DLD1 (cell line): ENCODE results near the gene NRXN2.

Source experiments
- in situ Hi-C: cut with HindIII; loops from 2 replicates; pipeline ENCODE4 v1.10.0; 2017; ENCODE audit warnings: low sequenced_read_pairs

The NRXN2 gene

GRCh38 chr11:64658265-64658664 lies 64.7 kb downstream of the NRXN2 start:
- in situ Hi-C loops = no loop called here

GRCh38 chr11:64656862-64657261 lies 66.1 kb downstream of the NRXN2 start:
- in situ Hi-C loops = no loop called here

- in situ Hi-C loops = no loop called here
Observed at GRCh38 chr11:64655941-64656601, 66.9 kb downstream of the NRXN2 start.

GRCh38 chr11:64654958-64655541 lies 67.9 kb downstream of the NRXN2 start:
- in situ Hi-C loops = no loop called here

GRCh38 chr11:64654439-64654838 lies 68.6 kb downstream of the NRXN2 start:
- in situ Hi-C loops = no loop called here

- in situ Hi-C loops = no loop called here
Observed at GRCh38 chr11:64653388-64653973, 69.5 kb downstream of the NRXN2 start.

GRCh38 chr11:64652586-64653387 lies 70.2 kb downstream of the NRXN2 start:
- in situ Hi-C loops = no loop called here

GRCh38 chr11:64650923-64651523 lies 72.0 kb downstream of the NRXN2 start:
- in situ Hi-C loops = no loop called here

GRCh38 chr11:64649291-64649697 lies 73.7 kb downstream of the NRXN2 start:
- in situ Hi-C loops = loop anchor here (25.0 kb wide), 1 partner anchor 112 kb away; no protein-coding TSS in a partner anchor

GRCh38 chr11:64648551-64648950 lies 74.4 kb downstream of the NRXN2 start:
- in situ Hi-C loops = loop anchor here (25.0 kb wide), 1 partner anchor 111 kb away; no protein-coding TSS in a partner anchor

- in situ Hi-C loops = loop anchor here (25.0 kb wide), 1 partner anchor 110 kb away; no protein-coding TSS in a partner anchor
Observed at GRCh38 chr11:64647019-64647779, 75.8 kb downstream of the NRXN2 start.

GRCh38 chr11:64644647-64645275 lies 78.2 kb downstream of the NRXN2 start:
- in situ Hi-C loops = loop anchor here (25.0 kb wide), 1 partner anchor 107 kb away; no protein-coding TSS in a partner anchor

- in situ Hi-C loops = loop anchor here (25.0 kb wide), 1 partner anchor 107 kb away; no protein-coding TSS in a partner anchor
Observed at GRCh38 chr11:64643920-64644646, 78.9 kb downstream of the NRXN2 start.

- in situ Hi-C loops = loop anchor here (25.0 kb wide), 1 partner anchor 106 kb away; no protein-coding TSS in a partner anchor
Observed at GRCh38 chr11:64643256-64643881, 79.6 kb downstream of the NRXN2 start.

GRCh38 chr11:64642871-64643255 lies 80.1 kb downstream of the NRXN2 start:
- in situ Hi-C loops = loop anchor here (25.0 kb wide), 1 partner anchor 106 kb away; no protein-coding TSS in a partner anchor

GRCh38 chr11:64642418-64642735 lies 80.6 kb downstream of the NRXN2 start:
- in situ Hi-C loops = loop anchor here (25.0 kb wide), 1 partner anchor 105 kb away; no protein-coding TSS in a partner anchor

- in situ Hi-C loops = loop anchor here (25.0 kb wide), 1 partner anchor 105 kb away; no protein-coding TSS in a partner anchor
Observed at GRCh38 chr11:64641596-64642417, 81.2 kb downstream of the NRXN2 start.
